ENCODE measurements around the gene SPTB.

- TF ChIP-seq, protein P1, sequence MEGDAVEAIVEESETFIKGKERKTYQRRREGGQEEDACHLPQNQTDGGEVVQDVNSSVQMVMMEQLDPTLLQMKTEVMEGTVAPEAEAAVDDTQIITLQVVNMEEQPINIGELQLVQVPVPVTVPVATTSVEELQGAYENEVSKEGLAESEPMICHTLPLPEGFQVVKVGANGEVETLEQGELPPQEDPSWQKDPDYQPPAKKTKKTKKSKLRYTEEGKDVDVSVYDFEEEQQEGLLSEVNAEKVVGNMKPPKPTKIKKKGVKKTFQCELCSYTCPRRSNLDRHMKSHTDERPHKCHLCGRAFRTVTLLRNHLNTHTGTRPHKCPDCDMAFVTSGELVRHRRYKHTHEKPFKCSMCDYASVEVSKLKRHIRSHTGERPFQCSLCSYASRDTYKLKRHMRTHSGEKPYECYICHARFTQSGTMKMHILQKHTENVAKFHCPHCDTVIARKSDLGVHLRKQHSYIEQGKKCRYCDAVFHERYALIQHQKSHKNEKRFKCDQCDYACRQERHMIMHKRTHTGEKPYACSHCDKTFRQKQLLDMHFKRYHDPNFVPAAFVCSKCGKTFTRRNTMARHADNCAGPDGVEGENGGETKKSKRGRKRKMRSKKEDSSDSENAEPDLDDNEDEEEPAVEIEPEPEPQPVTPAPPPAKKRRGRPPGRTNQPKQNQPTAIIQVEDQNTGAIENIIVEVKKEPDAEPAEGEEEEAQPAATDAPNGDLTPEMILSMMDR (IDR thresholded peaks at IDR 0.05) = no peak
- no peak for TF ChIP-seq POLR2A (IDR thresholded peaks at IDR 0.05)
Observed at GRCh38 chr14:64774272-64774671, 105.4 kb downstream of the SPTB start.
